HG02678 (cell line): Measurements from ENCODE around the gene TRIM43.
"Not testable (repeated sequence)": the region's sequence is repeated elsewhere in the genome, so short reads cannot be mapped to it uniquely, and the experiment has no call there.

Experiments
- ATAC-seq: cut with Tn5 transposase; IDR thresholded peaks from one replicate; pipeline ENCODE4 v1.9.1; 2021; ENCODE audit warnings: mild to moderate bottlenecking, moderate library complexity; ENCODE audit not compliant: unreplicated experiment

The TRIM43 gene

GRCh38 chr2:95591701-95592100 is at the start of gene TRIM43:
TSS of gene TRIM43 (plus strand) at chr2:95592001. CDS start at chr2:95594024, 2,023 bp downstream.
- ATAC-seq = not testable (repeated sequence)

DNA sequence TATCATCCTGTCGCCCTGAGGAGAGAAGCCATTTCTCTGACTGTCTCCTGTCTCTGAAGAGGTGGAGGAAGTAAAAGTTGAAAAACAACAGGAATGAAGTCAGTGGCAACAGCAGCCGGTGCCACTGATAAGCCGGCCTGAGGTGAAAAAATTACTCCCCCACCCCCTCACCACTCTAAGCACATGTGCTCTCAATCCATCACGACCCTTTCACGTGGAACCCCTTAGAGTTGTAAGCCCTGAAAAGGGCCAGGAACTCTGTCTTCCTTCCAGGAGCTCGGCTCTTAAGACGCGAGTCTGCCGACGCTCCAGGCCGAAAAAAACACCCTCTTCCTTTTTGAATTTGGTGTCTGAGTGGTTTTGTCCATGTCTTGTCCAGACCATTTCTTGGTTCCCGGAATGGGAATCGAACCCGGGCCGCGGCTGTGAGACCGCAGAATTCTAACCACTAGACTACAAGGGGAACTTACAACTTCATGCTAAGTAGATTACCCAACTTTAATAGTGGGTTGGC is 40.7 kb upstream of the TRIM43 start:
- ATAC-seq = no peak

DNA sequence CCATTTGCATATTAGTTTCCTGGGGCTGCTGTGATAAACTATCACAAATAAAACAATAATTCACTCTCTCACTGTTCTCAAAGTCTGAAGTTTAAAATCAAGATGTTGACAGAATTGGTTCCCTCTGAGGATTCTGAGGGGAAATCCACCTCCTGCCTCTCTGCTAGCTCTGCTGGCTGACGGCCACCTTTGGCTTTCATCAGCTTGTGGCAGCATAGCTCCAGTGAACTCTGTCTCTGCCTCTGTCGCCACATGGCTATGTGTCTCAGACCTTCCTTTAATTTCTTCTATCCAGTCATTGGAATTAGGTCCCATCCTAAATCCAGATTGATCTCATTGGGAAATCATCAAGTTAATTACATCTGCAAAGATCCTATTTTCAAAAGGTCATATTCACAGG is 38.9 kb upstream of the TRIM43 start:
- no peak for ATAC-seq

DNA sequence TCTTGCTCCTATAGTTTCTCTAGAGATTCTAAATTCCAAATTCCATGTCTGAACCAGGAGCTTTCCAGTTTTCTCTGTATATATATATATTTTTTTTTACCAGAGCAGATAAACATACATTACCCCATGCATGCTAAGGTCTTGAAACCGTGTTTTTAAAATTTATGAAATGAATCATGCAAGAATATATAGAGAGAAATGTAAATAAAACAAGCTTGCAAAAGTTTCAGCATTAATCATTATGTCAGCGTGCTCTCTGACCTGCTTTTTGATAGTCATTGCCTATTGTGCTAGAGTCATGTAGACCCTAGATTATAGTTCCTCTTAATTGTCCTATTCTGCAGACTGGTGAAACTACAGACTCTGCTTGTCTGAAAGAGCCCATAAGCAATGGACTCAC is 22.6 kb upstream of the TRIM43 start:
- no peak for ATAC-seq

- no peak for ATAC-seq
Measured at GRCh38 chr2:95573866-95574265, 17.9 kb upstream of the TRIM43 start.

DNA sequence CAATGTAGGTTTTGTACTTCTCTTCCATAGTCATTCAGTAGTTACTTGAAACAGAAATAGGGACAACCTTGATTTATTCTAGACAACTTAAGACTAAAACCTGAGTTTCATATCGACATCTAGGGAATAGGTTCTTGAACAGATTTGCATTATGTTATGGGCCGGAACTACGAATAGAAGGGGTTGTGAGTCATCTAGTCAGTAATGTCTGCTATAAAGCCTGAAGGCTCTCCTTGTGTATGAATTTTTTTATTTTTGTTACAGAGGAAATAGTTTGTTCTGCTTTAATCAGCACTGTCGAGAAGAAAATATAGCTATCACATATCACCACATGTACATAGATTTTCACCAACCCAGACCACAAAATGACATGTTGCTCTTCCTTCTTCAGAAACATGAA is 17.3 kb upstream of the TRIM43 start:
- no peak for ATAC-seq

- ATAC-seq = no peak
Measured at GRCh38 chr2:95575857-95576256, 15.9 kb upstream of the TRIM43 start.

DNA sequence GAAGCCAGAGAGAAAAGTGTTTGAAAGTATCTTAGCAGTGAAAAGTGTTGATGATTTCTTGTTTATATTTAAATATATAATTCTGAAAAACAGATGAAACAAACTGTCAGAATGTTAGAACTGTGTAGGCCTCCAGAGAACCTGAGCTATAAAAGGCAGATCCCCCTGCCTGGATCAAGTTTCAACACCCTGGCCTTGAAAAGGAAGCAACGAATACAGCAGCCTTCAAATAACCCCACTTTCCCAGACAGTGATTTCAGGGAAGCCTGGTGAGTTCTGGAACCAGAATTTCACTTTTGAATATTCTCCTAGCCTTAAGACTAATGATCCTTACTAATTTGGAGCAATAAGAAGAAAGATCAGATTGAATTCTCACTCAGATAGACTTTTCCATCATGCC is 13.3 kb upstream of the TRIM43 start:
- no peak for ATAC-seq

DNA sequence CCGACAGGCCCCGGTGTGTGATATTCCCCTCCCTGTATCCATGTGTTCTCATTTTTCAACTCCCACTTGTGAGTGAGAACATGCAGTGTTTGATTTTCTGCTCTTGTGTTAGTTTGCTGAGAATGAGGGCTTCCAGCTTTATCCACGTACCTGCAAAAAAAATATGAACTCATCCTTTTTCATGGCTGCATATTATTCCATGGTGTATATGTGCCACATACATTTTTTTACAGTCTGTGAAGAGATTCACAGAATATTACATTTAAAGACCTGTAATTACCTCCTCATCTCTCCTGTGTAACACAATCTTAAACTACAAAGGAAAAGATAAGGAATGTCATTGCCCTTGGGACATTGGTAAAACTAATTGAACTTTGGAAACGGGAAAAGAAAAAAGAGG is 8.3 kb upstream of the TRIM43 start:
- not testable (repeated sequence) for ATAC-seq

DNA sequence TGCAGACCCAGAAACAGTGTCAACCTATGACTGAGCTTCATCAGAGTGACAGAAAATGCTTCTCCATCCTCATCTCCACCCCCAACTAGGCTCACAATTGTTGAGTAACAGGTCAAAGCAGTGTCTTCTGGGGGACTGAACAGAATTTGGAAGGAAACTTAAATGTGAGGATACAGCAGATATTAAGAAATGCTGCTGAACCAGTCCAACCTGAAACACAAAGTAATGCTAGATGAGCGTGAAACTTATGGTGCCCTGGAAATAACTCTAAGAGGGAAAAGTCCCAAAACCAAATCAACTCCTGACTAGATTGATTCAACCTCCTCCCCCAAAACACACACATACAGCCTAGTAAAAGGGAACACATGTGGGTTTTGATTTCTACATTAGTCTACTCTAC is 7.5 kb upstream of the TRIM43 start:
- not testable (repeated sequence) for ATAC-seq

DNA sequence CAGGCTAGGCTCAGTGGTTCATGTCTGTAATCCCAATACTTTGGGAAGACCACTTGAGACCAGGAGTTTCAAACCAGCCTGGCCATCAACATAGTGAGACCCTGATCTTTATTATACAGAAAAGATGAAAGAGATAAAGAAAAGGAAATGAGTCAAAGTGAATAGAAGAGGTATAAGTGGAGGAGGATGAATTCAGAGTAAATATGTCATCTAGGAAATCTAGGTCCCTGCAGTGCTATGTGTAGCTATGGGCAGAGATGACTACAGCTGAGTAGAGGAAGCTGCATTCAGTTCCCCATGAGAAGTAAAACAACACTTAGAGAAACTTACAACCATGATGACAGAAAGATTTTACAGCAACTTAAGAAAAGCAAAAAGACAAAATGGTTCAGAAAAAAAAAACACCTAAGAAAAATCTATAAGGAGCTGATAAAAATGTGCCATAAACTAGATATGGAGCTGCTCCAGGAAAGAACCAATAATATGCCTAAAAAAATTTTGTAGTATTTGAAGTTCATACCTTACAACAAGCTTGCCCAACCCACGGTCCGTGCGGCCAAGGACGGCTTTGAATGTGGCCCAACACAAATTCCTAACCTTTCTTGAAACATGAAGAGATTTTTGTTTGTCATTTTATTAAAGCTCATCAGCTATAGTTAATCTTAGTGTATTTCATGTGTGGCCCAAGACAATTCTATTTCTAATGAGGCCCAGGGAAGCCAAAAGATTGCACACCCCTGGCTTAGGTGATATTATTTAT is 1.8 kb upstream of the TRIM43 start:
- ATAC-seq = not testable (repeated sequence)

GRCh38 chr2:95592973-95593372 is 1.2 kb downstream of the TRIM43 start:
- not testable (repeated sequence) for ATAC-seq

- not testable (repeated sequence) for ATAC-seq
Measured at GRCh38 chr2:95595012-95595411, 3.2 kb downstream of the TRIM43 start.

GRCh38 chr2:95601301-95601700 is 9.5 kb downstream of the TRIM43 start:
- ATAC-seq = not testable (repeated sequence)

DNA sequence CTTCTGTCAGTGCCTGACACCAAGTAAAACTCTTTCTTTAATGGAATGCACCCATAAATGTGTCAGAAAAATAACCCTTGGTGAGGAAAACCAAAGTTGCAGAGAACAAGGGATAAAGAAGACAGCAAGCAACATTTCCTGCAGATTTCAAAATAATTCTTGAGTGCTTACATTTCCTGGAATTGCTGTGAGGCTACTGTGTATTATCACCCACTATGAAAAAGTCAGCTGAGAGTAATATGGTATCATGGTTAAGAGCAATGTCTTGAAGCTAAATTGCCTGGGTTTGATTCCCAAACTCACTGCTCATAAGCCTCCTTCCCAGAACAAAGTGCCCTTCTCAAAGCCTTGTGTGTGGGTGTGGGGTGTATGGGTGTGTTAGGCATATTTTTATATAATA is 10.3 kb downstream of the TRIM43 start:
- not testable (repeated sequence) for ATAC-seq

GRCh38 chr2:95608356-95608755 is 16.6 kb downstream of the TRIM43 start:
- ATAC-seq = not testable (repeated sequence)

- not testable (repeated sequence) for ATAC-seq
Measured at GRCh38 chr2:95609764-95610163, 18.0 kb downstream of the TRIM43 start.

DNA sequence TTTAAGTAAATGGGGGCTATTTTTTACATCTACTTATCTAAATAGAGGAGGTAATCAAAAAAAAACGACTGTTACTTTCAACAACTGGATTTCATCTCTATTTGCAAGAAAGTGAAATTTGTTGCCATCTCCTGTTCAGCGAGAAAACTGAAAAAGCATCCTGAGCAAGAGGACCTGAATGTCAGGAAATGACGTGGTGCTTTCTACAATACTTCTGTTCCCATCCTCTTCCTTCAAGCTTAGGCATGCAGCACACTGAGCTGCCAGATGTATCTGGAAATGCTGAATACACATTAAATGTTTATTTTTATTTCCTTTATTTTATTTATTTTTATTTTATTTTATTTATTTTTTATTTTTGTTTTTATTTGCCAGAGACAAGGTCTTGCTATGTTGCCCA is 21.2 kb downstream of the TRIM43 start:
- not testable (repeated sequence) for ATAC-seq

GRCh38 chr2:95622728-95623127 is 30.9 kb downstream of the TRIM43 start:
- ATAC-seq = not testable (repeated sequence)

- ATAC-seq = not testable (repeated sequence)
Measured at GRCh38 chr2:95630987-95631386, 39.2 kb downstream of the TRIM43 start.

GRCh38 chr2:95633626-95634259 is 41.9 kb downstream of the TRIM43 start:
- not testable (repeated sequence) for ATAC-seq
